Neutrophil (primary cell): ENCODE data around the gene HPSE2.

Source experiments
- H3K27ac ChIP-seq: fragments of 200-600 bp; sonication (generic); 2 replicates; pipeline ENCODE4 v1.5.1; 2016; ENCODE audit warnings: mild to moderate bottlenecking, moderate library complexity
- H3K27me3 ChIP-seq: fragments of 200-600 bp; sonication (generic); 2 replicates; pipeline ENCODE4 v1.6.0; 2016; ENCODE audit warnings: mild to moderate bottlenecking
- H3K36me3 ChIP-seq: fragments of 200-600 bp; sonication (generic); 2 replicates; pipeline ENCODE4 v1.5.1; 2017
- H3K4me1 ChIP-seq, 2 experiments: fragments of 200-600 bp in 1 of 2; sonication (generic) in 1 of 2; 1 replicate in 1 of 2; 2 replicates in 1 of 2; pipeline versions ENCODE4 v1.5.1 to v1.6.1; 2013 to 2016; ENCODE audit warnings: low read depth in 1 of 2, low read length in 1 of 2, mild to moderate bottlenecking in 1 of 2, moderate library complexity in 1 of 2; ENCODE audit not compliant: control insufficient read depth in 1 of 2, insufficient read depth in 1 of 2
- H3K4me3 ChIP-seq, 2 experiments: fragments of 200-600 bp in 1 of 2; sonication (generic) in 1 of 2; 1 replicate in 1 of 2; 2 replicates in 1 of 2; pipeline ENCODE4 v1.5.1; 2013 to 2016; ENCODE audit warnings: low read depth in 1 of 2, low read length in 1 of 2, mild to moderate bottlenecking in 1 of 2, moderate library complexity in 1 of 2
- H3K9me3 ChIP-seq: fragments of 200-600 bp; sonication (generic); 2 replicates; pipeline ENCODE4 v1.5.1; 2016
- CTCF ChIP-seq: fragments of 200-600 bp; sonication (generic); IDR thresholded peaks from 2 replicates; pipeline ENCODE4 v1.5.1; 2016; ENCODE audit warnings: antibody characterized with exemption

The HPSE2 gene

GRCh38 chr10:98920360-98920759 lies 315.3 kb downstream of the HPSE2 start:
- Histone ChIP-seq H3K27me3 (no peaks in the 10 kb centered on the region), H3K4me1 (no peaks in the 10 kb centered on the region), H3K36me3 (no peaks in the 10 kb centered on the region), H3K4me3 (no peak overlapping the region), H3K27ac (no peak overlapping the region), H3K9me3 (no peaks in the 10 kb centered on the region)
- no peak for TF ChIP-seq CTCF

- Histone ChIP-seq H3K27me3 (no peaks in the 10 kb centered on the region), H3K4me1 (no peaks in the 10 kb centered on the region), H3K9me3 (no peaks in the 10 kb centered on the region), H3K27ac (no peak overlapping the region), H3K36me3 (no peaks in the 10 kb centered on the region), H3K4me3 (no peak overlapping the region)
- no peak for TF ChIP-seq CTCF
Measured at GRCh38 chr10:98919899-98920298, 315.8 kb downstream of the HPSE2 start.

- no peak overlapping the region for H3K27ac ChIP-seq
- no peaks in the 10 kb centered on the region for H3K27me3 ChIP-seq
- H3K4me1 ChIP-seq: no peaks in the 10 kb centered on the region
- no peak for TF ChIP-seq CTCF
- H3K36me3 ChIP-seq: no peaks in the 10 kb centered on the region
- no peak overlapping the region for H3K4me3 ChIP-seq
- H3K9me3 ChIP-seq: no peaks in the 10 kb centered on the region
Measured at GRCh38 chr10:98917828-98918227, 317.8 kb downstream of the HPSE2 start.

- no peak for TF ChIP-seq CTCF
- no peak overlapping the region for H3K4me3 ChIP-seq
Measured at GRCh38 chr10:98916526-98917125, 319.0 kb downstream of the HPSE2 start.

GRCh38 chr10:98915911-98916310 lies 319.7 kb downstream of the HPSE2 start:
- no peak overlapping the region for H3K27ac ChIP-seq
- no peaks in the 10 kb centered on the region for H3K9me3 ChIP-seq
- H3K36me3 ChIP-seq: no peaks in the 10 kb centered on the region
- no peak overlapping the region for H3K4me3 ChIP-seq
- H3K27me3 ChIP-seq: no peaks in the 10 kb centered on the region
- H3K4me1 ChIP-seq: no peaks in the 10 kb centered on the region
- TF ChIP-seq CTCF: no peak

More at GRCh38 chr10:98916526-98917125, 319.0 kb downstream of the HPSE2 start:
- no peaks in the 10 kb centered on the region for H3K4me1 ChIP-seq
- H3K27me3 ChIP-seq: no peaks in the 10 kb centered on the region
- no peak overlapping the region for H3K27ac ChIP-seq
- H3K9me3 ChIP-seq: no peaks in the 10 kb centered on the region
- no peaks in the 10 kb centered on the region for H3K36me3 ChIP-seq

GRCh38 chr10:98910546-98910945 lies 325.1 kb downstream of the HPSE2 start:
- no peaks in the 10 kb centered on the region for H3K36me3 ChIP-seq
- no peaks in the 10 kb centered on the region for H3K9me3 ChIP-seq
- TF ChIP-seq CTCF: no peak
- H3K27me3 ChIP-seq: no peaks in the 10 kb centered on the region
- no peak overlapping the region for H3K4me3 ChIP-seq
- no peak overlapping the region for H3K27ac ChIP-seq
- H3K4me1 ChIP-seq: no peaks in the 10 kb centered on the region
